Sigmoid colon (tissue), 7 donors: ENCODE measurements around the gene COL6A5. TPM values are rescaled to one million over a fixed set of nuclear protein-coding genes. Genes with fewer than 3 reads are reported as not detected.
"Not testable (repeated sequence)": the region's sequence is repeated elsewhere in the genome, so short reads cannot be mapped to it uniquely, and the experiment has no call there.

Experiments
- DNase-seq: peaks from one replicate; pipeline ENCODE4 v3.0.0-alpha.2; 2019
- H3K27ac ChIP-seq, 4 donors: fragments of 200-600 bp; sonication (generic); one replicate each; pipeline ENCODE4 v1.5.1; 2016 to 2019; ENCODE audit warnings: mild to moderate bottlenecking in 1 of 4
- H3K27me3 ChIP-seq, 3 donors: fragments of 200-600 bp; sonication (generic); one replicate each; pipeline ENCODE4 v1.5.1; 2019; ENCODE audit warnings: mild to moderate bottlenecking in 1 of 3
- H3K36me3 ChIP-seq, 4 donors: fragments of 200-600 bp; sonication (generic); one replicate each; pipeline ENCODE4 v1.5.1; 2016 to 2019
- H3K4me1 ChIP-seq, 4 donors: fragments of 200-600 bp; sonication (generic); one replicate each; pipeline ENCODE4 v1.5.1; 2017 to 2019
- H3K4me3 ChIP-seq, 4 donors: fragments of 200-600 bp; sonication (generic); one replicate each; pipeline ENCODE4 v1.5.1; 2017 to 2019; ENCODE audit warnings: mild to moderate bottlenecking in 2 of 4, moderate library complexity in 1 of 4
- H3K9me3 ChIP-seq, 4 donors: fragments of 200-600 bp in 3 of 4; sonication (generic) in 3 of 4; one replicate each; pipeline versions ENCODE4 v1.5.1 to v1.6.1; 2013 to 2019
- EP300 ChIP-seq, 4 donors: sonication (generic); formaldehyde crosslinking; IDR thresholded peaks; one replicate each; pipeline ENCODE4 v1.6.1; 2017; ENCODE audit warnings: antibody characterized with exemption in 4 of 4
- POLR2A ChIP-seq, 2 donors: fragments of 450-650 bp; IDR thresholded peaks; one replicate each; pipeline ENCODE4 v1.6.1; 2016; ENCODE audit warnings: antibody characterized with exemption in 2 of 2, mild to moderate bottlenecking in 2 of 2, moderate library complexity in 2 of 2
- POLR2AphosphoS5 ChIP-seq, 4 donors: sonication (generic); formaldehyde crosslinking; IDR thresholded peaks; one replicate each; pipeline ENCODE4 v1.6.1; 2017; ENCODE audit warnings: antibody characterized with exemption in 4 of 4
- WGBS, 2 donors: extraction: QIAGEN DNeasy Blood & Tissue Kit; methylation state at CpG; one replicate each; pipeline ENCODE4 v1.1.7; 2013; 5-methylcytosine and 5-hydroxymethylcytosine counted together
- intact Hi-C: fragments of 100-400 bp; cut with DNase I; formaldehyde crosslinking; loops from one replicate; pipeline ENCODE4 v1.15.1; 2023
- polyA plus RNA-seq, 3 donors: library from polyadenylated mRNA; stranded (reverse); fragments of 200-250 nt; gene quantifications; one replicate each; pipeline ENCODE4 v1.2.3, GENCODE V29; 2013
- total RNA-seq, 4 donors: library from RNA; depleted of rRNA; stranded (reverse); fragments of >200 nt; gene quantifications; one replicate each; pipeline ENCODE4 v1.1.0, GENCODE V29; 2016
- TF ChIP-seq, protein P1 (sequence below), 4 experiments: fragments of 450-650 bp in 3 of 4; fragments of 200-600 bp in 1 of 4; IDR thresholded peaks; one replicate each; pipeline ENCODE4 v1.5.1; 2016 to 2019; ENCODE audit warnings: antibody characterized with exemption in 4 of 4, mild to moderate bottlenecking in 3 of 4, moderate library complexity in 2 of 4
- donor health status: healthy with polysubstance abuse.
- donor health status: Bipolar disorder and iron deficiency.
- donor health status: healthy.

Gene COL6A5
- total and polyA plus RNA-seq, 7 donors = 0.09 TPM; not detected in 6

DNA sequence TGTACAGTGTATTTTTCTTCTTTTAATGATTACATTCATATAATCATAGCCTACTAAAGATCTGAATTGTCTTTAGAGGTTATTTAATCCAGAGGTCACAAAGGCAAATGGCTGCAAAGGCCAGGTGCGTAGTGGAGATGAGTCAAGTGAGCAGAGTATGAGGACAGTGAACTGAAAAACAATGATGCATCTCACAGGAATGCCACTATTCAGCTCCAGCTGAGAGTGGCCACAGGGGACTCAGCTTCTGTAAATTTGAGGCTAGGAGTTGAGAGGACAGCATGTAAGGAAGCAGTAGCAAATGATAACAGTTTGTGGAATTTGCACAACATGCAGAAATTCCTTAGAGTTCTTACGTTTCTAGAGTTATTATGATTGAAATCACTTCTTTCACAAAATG lies 50.4 kb downstream of the COL6A5 start:
- WGBS, 2 donors = 45 to 69% methylated on average over 2 of the region's 2 CpGs
- H3K9me3 ChIP-seq = peaks cover 0 to 2% (median 0%) of the 10 kb centered on the region in 4 donors
- TF ChIP-seq EP300 (IDR thresholded peaks at IDR 0.05) (no peak), POLR2AphosphoS5 (IDR thresholded peaks at IDR 0.05) (no peak)
- TF ChIP-seq, protein P1, sequence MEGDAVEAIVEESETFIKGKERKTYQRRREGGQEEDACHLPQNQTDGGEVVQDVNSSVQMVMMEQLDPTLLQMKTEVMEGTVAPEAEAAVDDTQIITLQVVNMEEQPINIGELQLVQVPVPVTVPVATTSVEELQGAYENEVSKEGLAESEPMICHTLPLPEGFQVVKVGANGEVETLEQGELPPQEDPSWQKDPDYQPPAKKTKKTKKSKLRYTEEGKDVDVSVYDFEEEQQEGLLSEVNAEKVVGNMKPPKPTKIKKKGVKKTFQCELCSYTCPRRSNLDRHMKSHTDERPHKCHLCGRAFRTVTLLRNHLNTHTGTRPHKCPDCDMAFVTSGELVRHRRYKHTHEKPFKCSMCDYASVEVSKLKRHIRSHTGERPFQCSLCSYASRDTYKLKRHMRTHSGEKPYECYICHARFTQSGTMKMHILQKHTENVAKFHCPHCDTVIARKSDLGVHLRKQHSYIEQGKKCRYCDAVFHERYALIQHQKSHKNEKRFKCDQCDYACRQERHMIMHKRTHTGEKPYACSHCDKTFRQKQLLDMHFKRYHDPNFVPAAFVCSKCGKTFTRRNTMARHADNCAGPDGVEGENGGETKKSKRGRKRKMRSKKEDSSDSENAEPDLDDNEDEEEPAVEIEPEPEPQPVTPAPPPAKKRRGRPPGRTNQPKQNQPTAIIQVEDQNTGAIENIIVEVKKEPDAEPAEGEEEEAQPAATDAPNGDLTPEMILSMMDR (IDR thresholded peaks at IDR 0.05) = no peak
- no peaks in the 10 kb centered on the region for H3K27me3 ChIP-seq
- H3K4me3 ChIP-seq = no peak overlapping the region
- H3K36me3 ChIP-seq = no peaks in the 10 kb centered on the region
- intact Hi-C loops = no loop called here
- H3K27ac ChIP-seq = no peak overlapping the region
- no peak for DNase-seq
- no peaks in the 10 kb centered on the region for H3K4me1 ChIP-seq

DNA sequence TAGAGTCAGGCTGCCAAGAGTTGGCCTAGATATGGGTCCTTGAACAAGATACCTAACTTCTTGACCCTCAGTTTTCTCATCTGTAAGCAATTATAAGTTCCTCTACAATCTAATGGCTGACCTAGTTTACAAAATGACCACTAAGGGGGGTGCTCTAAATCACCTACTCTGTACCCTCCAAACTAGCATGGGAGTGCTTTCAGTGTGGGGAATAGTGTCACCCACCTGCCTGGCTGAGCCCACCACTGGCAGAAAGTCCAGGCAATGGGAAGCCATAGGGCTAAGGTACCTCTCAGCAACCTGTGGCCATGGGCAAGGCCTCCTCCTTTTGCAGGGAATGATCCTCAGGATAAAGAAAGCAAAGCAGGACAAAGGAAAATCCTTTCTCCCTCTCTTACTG lies 58.9 kb downstream of the COL6A5 start:
- Histone ChIP-seq H3K27ac (no peak overlapping the region), H3K4me3 (no peak overlapping the region), H3K36me3 (no peaks in the 10 kb centered on the region), H3K27me3 (no peaks in the 10 kb centered on the region), H3K4me1 (no peaks in the 10 kb centered on the region), H3K9me3 (peaks cover 0 to 4% (median 0%) of the 10 kb centered on the region in 4 donors)
- intact Hi-C loops = no loop called here
- TF ChIP-seq POLR2A (IDR thresholded peaks at IDR 0.05) (no peak), EP300 (IDR thresholded peaks at IDR 0.05) (no peak), POLR2AphosphoS5 (IDR thresholded peaks at IDR 0.05) (no peak)
- TF ChIP-seq, protein P1 (IDR thresholded peaks at IDR 0.05) = no peak
- DNase-seq = no peak

DNA sequence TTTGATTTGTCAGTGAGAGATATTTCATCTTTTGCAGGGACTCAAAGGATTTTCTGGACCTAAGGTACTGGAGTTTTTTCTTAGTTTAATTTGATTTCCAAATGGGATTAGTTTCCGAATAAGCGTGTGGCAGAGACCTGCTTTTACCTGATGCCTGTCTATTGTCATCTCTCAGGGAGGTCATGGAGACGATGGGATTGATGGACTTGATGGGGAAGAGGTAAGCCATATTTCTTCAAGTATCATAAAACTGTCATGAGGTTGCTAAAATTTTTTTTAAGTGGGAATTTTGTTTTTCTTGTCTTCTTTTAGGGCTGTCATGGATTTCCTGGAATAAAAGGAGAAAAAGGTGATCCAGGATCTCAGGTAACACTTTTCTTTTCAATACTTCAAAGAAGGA lies 60.5 kb downstream of the COL6A5 start:
- TF ChIP-seq POLR2AphosphoS5 (IDR thresholded peaks at IDR 0.05) (no peak), POLR2A (IDR thresholded peaks at IDR 0.05) (no peak), EP300 (IDR thresholded peaks at IDR 0.05) (no peak)
- TF ChIP-seq, protein P1 (IDR thresholded peaks at IDR 0.05) = no peak
- intact Hi-C loops = no loop called here
- H3K27me3 ChIP-seq = no peaks in the 10 kb centered on the region
- H3K4me1 ChIP-seq = no peaks in the 10 kb centered on the region
- H3K36me3 ChIP-seq = no peaks in the 10 kb centered on the region
- peaks cover 0 to 4% (median 0%) of the 10 kb centered on the region in 4 donors for H3K9me3 ChIP-seq
- H3K27ac ChIP-seq = no peak overlapping the region
- H3K4me3 ChIP-seq = no peak overlapping the region
- no peak for DNase-seq
- 63 to 64% methylated on average over 3 of the region's 3 CpGs for WGBS, 2 donors

DNA sequence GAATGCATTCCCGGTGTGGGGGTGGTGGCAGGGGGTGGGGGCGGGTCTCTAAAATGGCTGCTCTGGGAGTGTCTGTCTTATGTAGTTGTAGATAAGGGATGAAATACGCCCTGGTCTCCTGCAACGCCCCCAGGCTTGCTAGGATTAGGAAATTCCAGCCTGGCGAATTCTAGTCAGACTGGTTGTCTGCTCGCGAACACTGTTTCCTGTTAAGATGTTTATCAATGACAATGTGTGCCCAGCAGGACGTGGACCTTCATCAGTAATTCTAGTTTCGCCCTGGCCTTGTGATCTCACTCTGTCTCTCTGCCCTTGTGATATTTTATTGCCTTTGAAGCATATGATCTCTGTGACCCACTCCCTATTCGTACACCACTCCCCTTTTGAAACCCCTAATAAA lies 62.8 kb downstream of the COL6A5 start:
- H3K36me3 ChIP-seq, H3K27ac ChIP-seq, DNase-seq, H3K4me1 ChIP-seq, H3K27me3 ChIP-seq, H3K4me3 ChIP-seq, H3K9me3 ChIP-seq, intact Hi-C loops: not testable (repeated sequence)
- 66 to 73% methylated on average over 10 of the region's 10 CpGs for WGBS, 2 donors

DNA sequence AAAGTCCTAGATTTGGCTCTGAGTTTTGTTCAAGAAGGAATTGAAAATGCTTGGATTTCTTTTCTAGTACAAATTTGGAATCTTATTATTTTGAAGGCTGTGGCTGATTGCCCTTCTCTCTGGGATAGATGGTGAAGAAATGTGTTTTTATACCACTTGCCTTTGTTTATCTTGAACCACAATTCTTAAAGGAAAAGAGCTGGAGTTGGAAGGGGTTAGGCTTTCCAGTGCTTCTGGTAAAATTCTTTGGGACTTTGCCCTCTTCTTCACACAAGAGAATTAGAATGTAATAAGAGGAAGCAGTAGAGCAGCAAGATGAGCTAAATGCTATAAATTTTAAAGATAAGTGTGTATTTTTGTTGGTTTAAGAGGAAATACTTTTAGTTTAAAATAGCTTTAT lies 65.8 kb downstream of the COL6A5 start:
- no peak for DNase-seq
- Histone ChIP-seq H3K36me3 (no peaks in the 10 kb centered on the region), H3K4me1 (no peaks in the 10 kb centered on the region), H3K9me3 (peaks cover 0 to 4% (median 0%) of the 10 kb centered on the region in 4 donors), H3K27ac (no peak overlapping the region), H3K4me3 (no peak overlapping the region), H3K27me3 (no peaks in the 10 kb centered on the region)
- no peak for TF ChIP-seq POLR2AphosphoS5 (IDR thresholded peaks at IDR 0.05)
- TF ChIP-seq, protein P1 (IDR thresholded peaks at IDR 0.05) = no peak
- TF ChIP-seq POLR2A (IDR thresholded peaks at IDR 0.05) = no peak
- TF ChIP-seq EP300 (IDR thresholded peaks at IDR 0.05) = no peak
- intact Hi-C loops = no loop called here
